DND-41 (cell line): Measurements from ENCODE around the gene RCBTB2.

Experiments used
- ATAC-seq: fragments of 200-7000 bp; cut with Tn5 transposase; 3 replicates; pipeline ENCODE4 v1.9.1; 2021; ENCODE audit warnings: low read depth; ENCODE audit not compliant: insufficient read depth
- DNase-seq: peaks from one replicate; pipeline ENCODE4 v3.0.0-alpha.2; 2020
- H2AFZ ChIP-seq: 2 replicates; pipeline ENCODE4 v1.6.0; 2012; ENCODE audit warnings: low read depth, low read length
- H3K27ac ChIP-seq: 2 replicates; pipeline ENCODE4 v1.5.1; 2012; ENCODE audit warnings: low read length, inconsistent platforms
- H3K27me3 ChIP-seq: fragments of 200-600 bp; sonication (generic); 2 replicates; pipeline ENCODE4 v1.6.0; 2012; ENCODE audit warnings: low read length, mild to moderate bottlenecking, inconsistent platforms; ENCODE audit not compliant: insufficient read depth, poor library complexity
- H3K36me3 ChIP-seq: 2 replicates; pipeline ENCODE4 v1.5.1; 2012; ENCODE audit warnings: low read length, inconsistent platforms; ENCODE audit not compliant: insufficient read depth
- H3K4me1 ChIP-seq: 2 replicates; pipeline ENCODE4 v1.5.1; 2012; ENCODE audit warnings: mild to moderate bottlenecking, low read length; ENCODE audit not compliant: insufficient read depth
- H3K4me2 ChIP-seq: 2 replicates; pipeline ENCODE4 v1.6.0; 2012; ENCODE audit warnings: mild to moderate bottlenecking, moderate library complexity, low read length, inconsistent platforms; ENCODE audit not compliant: insufficient read depth
- H3K4me3 ChIP-seq, 2 experiments: fragments of 200-600 bp in 1 of 2; shearing (Covaris generic) in 1 of 2; 2 replicates each; pipeline ENCODE4 v1.5.1; 2012 to 2016; ENCODE audit warnings: inconsistent platforms in 2 of 2, low read length in 2 of 2, mild to moderate bottlenecking in 2 of 2, low read depth in 1 of 2, moderate library complexity in 1 of 2
- H3K79me2 ChIP-seq: 2 replicates; pipeline ENCODE4 v1.6.0; 2012; ENCODE audit warnings: low read length, inconsistent platforms; ENCODE audit not compliant: insufficient read depth
- H3K9ac ChIP-seq: 2 replicates; pipeline ENCODE4 v1.6.0; 2012; ENCODE audit warnings: low read depth, mild to moderate bottlenecking, inconsistent platforms, low read length, moderate library complexity
- H3K9me3 ChIP-seq: 2 replicates; pipeline ENCODE4 v1.5.1; 2012; ENCODE audit warnings: low read length, moderate library complexity, mild to moderate bottlenecking, inconsistent platforms; ENCODE audit not compliant: insufficient read depth, severe bottlenecking
- H4K20me1 ChIP-seq: 2 replicates; pipeline ENCODE4 v1.6.0; 2012; ENCODE audit warnings: low read length; ENCODE audit not compliant: insufficient read depth
- CTCF ChIP-seq: IDR thresholded peaks from 2 replicates; pipeline ENCODE4 v1.5.1; 2012; ENCODE audit warnings: borderline replicate concordance, low read length, moderate library complexity, mild to moderate bottlenecking; ENCODE audit not compliant: poor library complexity, severe bottlenecking; ENCODE audit errors: extremely low read depth
- EZH2 ChIP-seq: IDR thresholded peaks from 3 replicates; pipeline ENCODE4 v1.6.1; 2012; ENCODE audit warnings: borderline replicate concordance, low read depth, mild to moderate bottlenecking, moderate library complexity, low read length, inconsistent platforms; ENCODE audit not compliant: severe bottlenecking

The RCBTB2 gene

GRCh38 chr13:48542138-48542537 lies 9.3 kb upstream of the RCBTB2 start:
- no peak for TF ChIP-seq EZH2
- TF ChIP-seq CTCF = no peak
- H3K4me2 ChIP-seq = peak overlapping the region; percentile 59
- H3K27ac ChIP-seq = peak overlapping the region; percentile 80
- H4K20me1 ChIP-seq = no peaks in the 10 kb centered on the region
- ATAC-seq (no peak), DNase-seq (no peak)
- no peaks in the 10 kb centered on the region for H3K9me3 ChIP-seq
- H3K9ac ChIP-seq = peak overlapping the region; percentile 42
- H3K4me1 ChIP-seq = peaks cover 15% of the 10 kb centered on the region
- no peaks in the 10 kb centered on the region for H3K79me2 ChIP-seq
- peak overlapping the region; percentile 85 for H2AFZ ChIP-seq
- H3K27me3 ChIP-seq = no peaks in the 10 kb centered on the region
- H3K4me3 ChIP-seq = peak overlapping the region in 1 of 2 experiments; percentile 44; a peak in 2 of 4 replicates
- H3K36me3 ChIP-seq = no peaks in the 10 kb centered on the region

- no peak overlapping the region for H3K4me3 ChIP-seq
- no peaks in the 10 kb centered on the region for H4K20me1 ChIP-seq
- DNase-seq (no peak), ATAC-seq (no peak)
- H2AFZ ChIP-seq = no peak overlapping the region
- no peaks in the 10 kb centered on the region for H3K36me3 ChIP-seq
- TF ChIP-seq EZH2 (no peak), CTCF (no peak)
- no peak overlapping the region for H3K27ac ChIP-seq
- no peaks in the 10 kb centered on the region for H3K79me2 ChIP-seq
- H3K9me3 ChIP-seq = no peaks in the 10 kb centered on the region
- no peak overlapping the region for H3K9ac ChIP-seq
- H3K4me2 ChIP-seq = no peak overlapping the region
- H3K4me1 ChIP-seq = peaks cover 15% of the 10 kb centered on the region
- no peaks in the 10 kb centered on the region for H3K27me3 ChIP-seq
These were observed 6.7 kb upstream of the RCBTB2 start for GRCh38 chr13:48539550-48539949.

- no peaks in the 10 kb centered on the region for H4K20me1 ChIP-seq
- ATAC-seq (no peak), DNase-seq (no peak)
- H3K36me3 ChIP-seq = no peaks in the 10 kb centered on the region
- TF ChIP-seq EZH2 = no peak
- no peak for TF ChIP-seq CTCF
- no peak overlapping the region for H3K4me3 ChIP-seq
- peaks cover 6% of the 10 kb centered on the region for H3K79me2 ChIP-seq
- no peak overlapping the region for H3K9ac ChIP-seq
- no peaks in the 10 kb centered on the region for H3K9me3 ChIP-seq
- no peaks in the 10 kb centered on the region for H3K27me3 ChIP-seq
- H3K4me1 ChIP-seq = peaks cover 17% of the 10 kb centered on the region
- no peak overlapping the region for H3K27ac ChIP-seq
- no peak overlapping the region for H2AFZ ChIP-seq
- no peak overlapping the region for H3K4me2 ChIP-seq
These were observed 3.9 kb upstream of the RCBTB2 start for GRCh38 chr13:48536621-48537250.
